GM13977 (cell line): ENCODE results near the gene TNS1.

Source experiments
- DNase-seq: peaks from one replicate; pipeline ENCODE4 v3.0.0; 2012; ENCODE audit warnings: low spot score
- in situ Hi-C: fragments of 300-500 bp; cut with MboI; formaldehyde crosslinking; loops from one replicate; pipeline ENCODE4 v1.12.0; 2022; ENCODE audit warnings: low sequenced_read_pairs, low pct_unique_long_range_greater_than_20kb, mixed read lengths, inconsistent platforms; ENCODE audit not compliant: unreplicated experiment
- TF ChIP-seq, protein P1 (sequence below): IDR thresholded peaks from 2 replicates; pipeline ENCODE4 v1.5.1; 2012; ENCODE audit warnings: mild to moderate bottlenecking, control low read depth; ENCODE audit not compliant: insufficient read depth; ENCODE audit errors: extremely low read depth, missing control alignments

TNS1 gene

GRCh38 chr2:217981084-217981730 lies 21.6 kb downstream of the TNS1 start:
- TF ChIP-seq, protein P1, sequence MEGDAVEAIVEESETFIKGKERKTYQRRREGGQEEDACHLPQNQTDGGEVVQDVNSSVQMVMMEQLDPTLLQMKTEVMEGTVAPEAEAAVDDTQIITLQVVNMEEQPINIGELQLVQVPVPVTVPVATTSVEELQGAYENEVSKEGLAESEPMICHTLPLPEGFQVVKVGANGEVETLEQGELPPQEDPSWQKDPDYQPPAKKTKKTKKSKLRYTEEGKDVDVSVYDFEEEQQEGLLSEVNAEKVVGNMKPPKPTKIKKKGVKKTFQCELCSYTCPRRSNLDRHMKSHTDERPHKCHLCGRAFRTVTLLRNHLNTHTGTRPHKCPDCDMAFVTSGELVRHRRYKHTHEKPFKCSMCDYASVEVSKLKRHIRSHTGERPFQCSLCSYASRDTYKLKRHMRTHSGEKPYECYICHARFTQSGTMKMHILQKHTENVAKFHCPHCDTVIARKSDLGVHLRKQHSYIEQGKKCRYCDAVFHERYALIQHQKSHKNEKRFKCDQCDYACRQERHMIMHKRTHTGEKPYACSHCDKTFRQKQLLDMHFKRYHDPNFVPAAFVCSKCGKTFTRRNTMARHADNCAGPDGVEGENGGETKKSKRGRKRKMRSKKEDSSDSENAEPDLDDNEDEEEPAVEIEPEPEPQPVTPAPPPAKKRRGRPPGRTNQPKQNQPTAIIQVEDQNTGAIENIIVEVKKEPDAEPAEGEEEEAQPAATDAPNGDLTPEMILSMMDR, result no peak
- in situ Hi-C loops, result loop anchor here (10.0 kb wide), 1 partner anchor 196 kb away; no protein-coding TSS in a partner anchor
- no peak for DNase-seq

DNA sequence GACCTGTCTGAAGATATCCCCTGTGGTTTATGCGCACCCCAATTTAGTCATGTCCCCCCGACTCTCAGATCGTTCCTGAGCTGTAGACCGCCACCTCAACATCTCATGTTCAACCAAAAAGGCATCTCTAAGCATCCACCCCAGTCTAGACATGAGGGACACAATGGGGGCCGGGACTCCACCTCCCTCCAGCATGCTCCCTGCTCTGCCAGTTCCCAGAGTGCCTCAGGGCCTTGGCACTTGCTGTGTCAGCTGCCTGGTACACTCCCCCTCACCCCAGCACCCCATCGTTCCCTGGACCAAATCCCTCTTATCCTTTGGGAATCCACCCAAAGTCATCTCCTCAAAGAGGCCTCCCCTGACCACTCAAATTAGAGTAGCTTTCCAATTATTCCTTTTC lies 22.2 kb downstream of the TNS1 start:
- TF ChIP-seq, protein P1, result no peak
- in situ Hi-C loops, result loop anchor here (10.0 kb wide), 1 partner anchor 196 kb away; no protein-coding TSS in a partner anchor
- no peak for DNase-seq

DNA sequence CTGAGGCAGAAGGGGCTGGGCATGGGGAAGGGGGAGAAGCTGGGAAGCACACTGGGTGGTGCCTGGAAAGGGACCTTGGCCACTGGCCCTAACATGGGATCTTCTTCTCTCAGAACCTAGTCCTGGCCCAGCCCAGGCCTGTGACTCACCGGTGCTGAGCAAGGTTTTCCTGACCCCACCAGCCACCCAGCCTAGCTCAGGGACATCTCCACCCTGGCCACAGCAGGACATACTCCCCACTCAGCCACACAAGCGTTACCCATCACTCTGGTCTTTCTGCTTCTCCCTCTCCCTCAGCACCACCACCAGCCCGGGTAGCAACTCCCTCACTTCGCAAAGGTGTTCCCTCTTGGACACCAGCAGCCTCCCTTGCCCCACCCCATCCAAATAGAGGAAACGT lies 22.8 kb downstream of the TNS1 start:
- DNase-seq, result no peak
- TF ChIP-seq, protein P1, result no peak
- in situ Hi-C loops, result loop anchor here (10.0 kb wide), 1 partner anchor 195 kb away; no protein-coding TSS in a partner anchor

GRCh38 chr2:217979151-217979811 lies 23.5 kb downstream of the TNS1 start:
- in situ Hi-C loops, result no loop called here
- DNase-seq, result no peak
- TF ChIP-seq, protein P1, result no peak

- DNase-seq, result no peak
- in situ Hi-C loops, result no loop called here
Observed at GRCh38 chr2:217978536-217979150, 24.2 kb downstream of the TNS1 start.

DNA sequence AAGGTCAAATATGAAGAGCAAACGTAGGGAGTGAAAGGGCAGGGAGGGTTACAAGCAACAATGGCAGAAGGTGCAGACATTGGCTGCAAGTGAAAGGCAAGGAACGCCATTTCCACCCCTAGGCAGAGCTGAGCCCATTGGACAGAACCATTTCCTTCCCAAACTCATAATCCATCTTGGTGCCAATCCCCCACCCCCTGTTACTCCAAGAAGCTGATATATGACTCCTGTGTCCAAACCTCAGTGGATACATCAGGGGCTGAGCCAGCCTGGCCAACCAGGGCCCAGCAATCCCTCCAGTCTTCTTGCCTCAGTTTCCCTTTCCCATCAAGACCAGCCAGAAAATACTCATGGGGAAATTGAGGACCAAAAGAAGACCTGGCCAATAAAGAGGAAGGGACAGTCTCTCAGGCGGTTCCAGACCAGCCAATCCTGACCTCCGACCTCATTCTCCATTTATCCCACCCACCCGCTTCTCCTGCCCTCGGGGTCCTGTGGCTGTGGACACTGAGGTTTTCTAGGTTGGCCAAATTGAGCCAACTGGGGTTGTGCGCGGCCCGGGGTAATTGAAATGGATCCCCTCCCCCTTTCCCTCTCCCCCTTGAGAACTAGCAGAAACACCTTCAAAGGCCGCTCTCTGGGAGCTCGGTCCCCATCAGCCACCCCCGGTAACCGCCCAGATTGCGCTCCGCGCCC lies 24.8 kb downstream of the TNS1 start:
- DNase-seq, result no peak
- TF ChIP-seq, protein P1, result no peak
- in situ Hi-C loops, result no loop called here

More at GRCh38 chr2:217978536-217979150, 24.2 kb downstream of the TNS1 start:
- TF ChIP-seq, protein P1, result no peak
